ENCODE data around the gene TBC1D22A. TPM values are rescaled to one million over a fixed set of nuclear protein-coding genes. Genes with fewer than 3 reads are reported as not detected.

The TBC1D22A gene
- total and polyA plus RNA-seq, 9 of the 15 experiments (the other 6 are each of a cell fraction or from before 2014, with no cell fraction given): 0.20 to 11.5 (median 5.2) TPM

GRCh38 chr22:47208630-47209029, 446.2 kb downstream of the TBC1D22A start:
- ATAC-seq (no peak), DNase-seq (ENCODE audit: extremely low read depth in 1 of 4, low spot score in 3 of 4) (no peak), FAIRE-seq (no peak)
- H3K27me3 ChIP-seq (ENCODE audit: control insufficient read depth in 2 of 2, insufficient read depth in 2 of 2, low read length in 2 of 2): peaks cover 2 to 17% of the 10 kb centered on the region in 2 experiments; a peak in 2 of 5 replicates
- intact Hi-C loops (cut with micrococcal nuclease): no loop called here
- 3% methylated on average over 9 of the region's 14 CpGs for WGBS (ENCODE audit: insufficient coverage, low coverage, missing lambda C conversion rate)
- ChIA-PET POLR2A (interaction anchor here (0.7 kb wide), 1 partner anchor 95 kb away, joined by 3 read pairs; no protein-coding TSS in a partner anchor), CTCF (ENCODE audit: low intra/inter-chr PET ratio) (no interaction called here)
- H3K36me3 ChIP-seq (ENCODE audit: control insufficient read depth, insufficient read depth, low read length): no peaks in the 10 kb centered on the region
- in situ Hi-C loops (cut with MboI): no loop called here
- no peak overlapping the region for H3K9ac ChIP-seq (ENCODE audit: insufficient read depth in 1 of 2, low read depth in 2 of 2, low read length in 2 of 2)
- H3K9me3 ChIP-seq (replicated peaks; ENCODE audit: control insufficient read depth, insufficient read depth, low read depth, low read length): no peaks in the 10 kb centered on the region
- no peaks in the 10 kb centered on the region for H3K9me1 ChIP-seq (ENCODE audit: control insufficient read depth, insufficient read depth, low read length)
- H3K4me1 ChIP-seq (replicated peaks in 1 of 2; ENCODE audit: control insufficient read depth in 2 of 2, insufficient read depth in 2 of 2, low read length in 2 of 2): no peaks in the 10 kb centered on the region; a peak in 1 of 5 replicates
- H2AFZ ChIP-seq (ENCODE audit: low read depth, low read length): no peak overlapping the region
- no TSS peak for BruUV-seq (replicated peaks)
- H3K27ac ChIP-seq (ENCODE audit: extremely low read depth, low read depth, low read length): no peak overlapping the region
- no peaks in the 10 kb centered on the region for H3K79me2 ChIP-seq (ENCODE audit: control insufficient read depth, insufficient read depth, low read length)
- H3K4me2 ChIP-seq (ENCODE audit: insufficient read depth, low read length): no peak overlapping the region
- H3K4me3 ChIP-seq: no peak overlapping the region
- no peaks in the 10 kb centered on the region for H4K20me1 ChIP-seq (replicated peaks; ENCODE audit: control insufficient read depth, insufficient read depth, low read length)
- no peak for TF ChIP-seq ELF1 (tag; IDR thresholded peaks at IDR 0.05)
- TF ChIP-seq SPI1 (IDR thresholded peaks at IDR 0.05; ENCODE audit: borderline replicate concordance, low read depth, low read length): no peak
- TF ChIP-seq RNF2 (IDR thresholded peaks at IDR 0.05): no peak
- no peak for TF ChIP-seq MAZ (CRISPR knock-in tag; conservative IDR thresholded peaks at IDR 0.05 in 1 of 2, IDR thresholded peaks at IDR 0.05 in 1 of 2)
- TF ChIP-seq ZC3H4 (CRISPR knock-in tag; IDR thresholded peaks at IDR 0.05; ENCODE audit: borderline replicate concordance): no peak
- no peak for TF ChIP-seq ZNF707 (CRISPR knock-in tag; conservative IDR thresholded peaks at IDR 0.05)
- TF ChIP-seq, protein P1, sequence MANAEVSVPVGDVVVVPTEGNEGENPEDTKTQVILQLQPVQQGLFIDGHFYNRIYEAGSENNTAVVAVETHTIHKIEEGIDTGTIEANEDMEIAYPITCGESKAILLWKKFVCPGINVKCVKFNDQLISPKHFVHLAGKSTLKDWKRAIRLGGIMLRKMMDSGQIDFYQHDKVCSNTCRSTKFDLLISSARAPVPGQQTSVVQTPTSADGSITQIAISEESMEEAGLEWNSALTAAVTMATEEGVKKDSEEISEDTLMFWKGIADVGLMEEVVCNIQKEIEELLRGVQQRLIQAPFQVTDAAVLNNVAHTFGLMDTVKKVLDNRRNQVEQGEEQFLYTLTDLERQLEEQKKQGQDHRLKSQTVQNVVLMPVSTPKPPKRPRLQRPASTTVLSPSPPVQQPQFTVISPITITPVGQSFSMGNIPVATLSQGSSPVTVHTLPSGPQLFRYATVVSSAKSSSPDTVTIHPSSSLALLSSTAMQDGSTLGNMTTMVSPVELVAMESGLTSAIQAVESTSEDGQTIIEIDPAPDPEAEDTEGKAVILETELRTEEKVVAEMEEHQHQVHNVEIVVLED (CRISPR knock-in tag; IDR thresholded peaks at IDR 0.05): no peak
- no peak for TF ChIP-seq PREB (CRISPR knock-in tag; IDR thresholded peaks at IDR 0.05)
- no peak for TF ChIP-seq ZNF175 (CRISPR knock-in tag; IDR thresholded peaks at IDR 0.05; ENCODE audit: low read depth)
- TF ChIP-seq CREBBP (IDR thresholded peaks at IDR 0.05; ENCODE audit: low read depth, low read length): no peak
- TF ChIP-seq ZNF586 (CRISPR knock-in tag; conservative IDR thresholded peaks at IDR 0.05): no peak
- TF ChIP-seq HBP1 (CRISPR knock-in tag; IDR thresholded peaks at IDR 0.05): no peak
- no peak for TF ChIP-seq HNRNPL (IDR thresholded peaks at IDR 0.05; ENCODE audit: low read depth, low read length)
- no peak for TF ChIP-seq DNMT1 (IDR thresholded peaks at IDR 0.05)
- no peak for TF ChIP-seq ESRRB (CRISPR knock-in tag; IDR thresholded peaks at IDR 0.05; ENCODE audit: borderline replicate concordance)

Data from K562 (cell line).